ENCODE data around the gene TRPM3.

Gene TRPM3

GRCh38 chr9:70883963-70884793, 237.2 kb downstream of the TRPM3 start:
- DNase-seq (ENCODE audit: low spot score): no peak

- DNase-seq (ENCODE audit: low spot score): no peak
Observed at GRCh38 chr9:70883056-70883455, 238.4 kb downstream of the TRPM3 start.

- DNase-seq (ENCODE audit: low spot score): no peak
Observed at GRCh38 chr9:70881333-70881732, 240.1 kb downstream of the TRPM3 start.

- DNase-seq (ENCODE audit: low spot score): no peak
Observed at GRCh38 chr9:70880535-70880934, 240.9 kb downstream of the TRPM3 start.

- no peak for DNase-seq (ENCODE audit: low spot score)
Observed at GRCh38 chr9:70878576-70878975, 242.8 kb downstream of the TRPM3 start.

GRCh38 chr9:70874451-70874850, 247.0 kb downstream of the TRPM3 start:
- DNase-seq (ENCODE audit: low spot score): no peak

- no peak for DNase-seq (ENCODE audit: low spot score)
Observed at GRCh38 chr9:70873506-70873905, 247.9 kb downstream of the TRPM3 start.

- DNase-seq (ENCODE audit: low spot score): no peak
Observed at GRCh38 chr9:70868661-70869652, 252.5 kb downstream of the TRPM3 start.

- DNase-seq (ENCODE audit: low spot score): no peak
Observed at GRCh38 chr9:70868041-70868440, 253.4 kb downstream of the TRPM3 start.

GRCh38 chr9:70865471-70865870, 255.9 kb downstream of the TRPM3 start:
- DNase-seq (ENCODE audit: low spot score): no peak

- no peak for DNase-seq (ENCODE audit: low spot score)
Observed at GRCh38 chr9:70861797-70862196, 259.6 kb downstream of the TRPM3 start.

GRCh38 chr9:70861376-70861775, 260.0 kb downstream of the TRPM3 start:
- no peak for DNase-seq (ENCODE audit: low spot score)

- no peak for DNase-seq (ENCODE audit: low spot score)
Observed at GRCh38 chr9:70859694-70860093, 261.7 kb downstream of the TRPM3 start.

GRCh38 chr9:70856411-70856810, 265.0 kb downstream of the TRPM3 start:
- no peak for DNase-seq (ENCODE audit: low spot score)

- DNase-seq (ENCODE audit: low spot score): no peak
Observed at GRCh38 chr9:70852711-70853240, 268.6 kb downstream of the TRPM3 start.

- no peak for DNase-seq (ENCODE audit: low spot score)
Observed at GRCh38 chr9:70840266-70840665, 281.2 kb downstream of the TRPM3 start.

- no peak for DNase-seq (ENCODE audit: low spot score)
Observed at GRCh38 chr9:70835323-70835722, 286.1 kb downstream of the TRPM3 start.

- no peak for DNase-seq (ENCODE audit: low spot score)
Observed at GRCh38 chr9:70832492-70832891, 288.9 kb downstream of the TRPM3 start.

- no peak for DNase-seq (ENCODE audit: low spot score)
Observed at GRCh38 chr9:70830618-70831017, 290.8 kb downstream of the TRPM3 start.

GRCh38 chr9:70829591-70830265, 291.7 kb downstream of the TRPM3 start:
- no peak for DNase-seq (ENCODE audit: low spot score)

GRCh38 chr9:70826562-70826961, 294.9 kb downstream of the TRPM3 start:
- no peak for DNase-seq (ENCODE audit: low spot score)

- DNase-seq (ENCODE audit: low spot score): no peak
Observed at GRCh38 chr9:70823284-70823683, 298.1 kb downstream of the TRPM3 start.

All from left forelimb (tissue), 1 donor.